CD4-positive, alpha-beta T cell (primary cell): ENCODE data around the gene TMED8. TPM values are rescaled to one million over a fixed set of nuclear protein-coding genes. Genes with fewer than 3 reads are reported as not detected.

Experiments used
- ATAC-seq: fragments of 200-7000 bp; cut with Tn5 transposase; one replicate; pipeline ENCODE4 v1.10.0; 2022; ENCODE audit warnings: mild to moderate bottlenecking; ENCODE audit not compliant: poor library complexity
- CTCF ChIA-PET: fragments of 350-600 bp; sonication (Branson Sonifier 250); formaldehyde crosslinking; loops from one replicate; lab custom pipeline; 2021; ENCODE audit warnings: antibody characterized with exemption, inconsistent platforms; lab: Charles Lee
- POLR2A ChIA-PET: fragments of 350-600 bp; sonication (Branson Sonifier 250); formaldehyde crosslinking; loops from one replicate; lab custom pipeline; 2021; ENCODE audit warnings: antibody characterized with exemption, inconsistent platforms; lab: Charles Lee
- DNase-seq, 14 experiments: peaks; one replicate each; pipeline ENCODE4 v3.0.0-alpha.2; 2013 to 2020; ENCODE audit warnings: mixed read lengths in 2 of 14
- H3K27ac ChIP-seq, 2 donors: one replicate each; pipeline versions ENCODE4 v1.5.1 to v1.7.0; 2013; ENCODE audit warnings: low read length in 2 of 2, low read depth in 1 of 2, mild to moderate bottlenecking in 1 of 2
- H3K27me3 ChIP-seq, 2 experiments: 1 replicate in 1 of 2; 2 replicates in 1 of 2; pipeline versions ENCODE4 v1.6.1 to v1.7.0; 2013; ENCODE audit warnings: low read length in 2 of 2, control low read depth in 1 of 2, mild to moderate bottlenecking in 1 of 2, moderate library complexity in 1 of 2; ENCODE audit not compliant: insufficient read depth in 2 of 2, control insufficient read depth in 1 of 2
- H3K36me3 ChIP-seq: one replicate; pipeline ENCODE4 v1.6.1; 2013; ENCODE audit warnings: low read length, control low read depth; ENCODE audit not compliant: insufficient read depth
- H3K4me1 ChIP-seq: one replicate; pipeline ENCODE4 v1.6.1; 2013; ENCODE audit warnings: low read length, control low read depth; ENCODE audit not compliant: insufficient read depth
- H3K4me3 ChIP-seq: one replicate; pipeline ENCODE4 v1.5.1; 2013; ENCODE audit warnings: mild to moderate bottlenecking, low read length, moderate library complexity
- H3K9me3 ChIP-seq, 2 experiments: 1 replicate in 1 of 2; 2 replicates in 1 of 2; pipeline versions ENCODE4 v1.6.1 to v1.7.0; 2013; ENCODE audit warnings: low read length in 2 of 2, mild to moderate bottlenecking in 2 of 2, control low read depth in 1 of 2, moderate library complexity in 1 of 2; ENCODE audit not compliant: control insufficient read depth in 1 of 2, insufficient read depth in 1 of 2
- H3K27ac Mint-ChIP-seq: one replicate; pipeline ENCODE4 v1.8.0; 2020; ENCODE audit warnings: mixed read lengths
- H3K27me3 Mint-ChIP-seq: one replicate; pipeline ENCODE4 v1.8.0; 2021; ENCODE audit warnings: mixed read lengths
- H3K36me3 Mint-ChIP-seq: one replicate; pipeline ENCODE4 v1.8.0; 2021; ENCODE audit warnings: low read depth, mixed read lengths
- H3K4me1 Mint-ChIP-seq: one replicate; pipeline ENCODE4 v1.8.0; 2021; ENCODE audit warnings: low read depth, mixed read lengths
- H3K4me3 Mint-ChIP-seq: one replicate; pipeline ENCODE4 v1.8.0; 2020; ENCODE audit warnings: mild to moderate bottlenecking, mixed read lengths
- H3K9me3 Mint-ChIP-seq: one replicate; pipeline ENCODE4 v1.8.0; 2020; ENCODE audit warnings: mixed read lengths
- CTCF ChIP-seq: fragments of 200-600 bp; IDR thresholded peaks from one replicate; pipeline ENCODE4 v1.8.0; 2022; ENCODE audit warnings: antibody characterized with exemption, mild to moderate bottlenecking
- intact Hi-C, 2 experiments: fragments of 100-400 bp; cut with DNase I in 1 of 2; cut with micrococcal nuclease in 1 of 2; formaldehyde crosslinking; loops; one replicate each; pipeline versions ENCODE4 v1.15.1 to v1.9.0; 2023 to 2025; cut with DNase I, micrococcal nuclease
- total RNA-seq, 174 experiments: library from RNA in 2 of 174; stranded (reverse) in 2 of 174; gene quantifications; one replicate each; pipeline ENCODE4 v1.2.3 and lab custom pipeline; 2021 to 2026

Gene TMED8
- total RNA-seq, 2 experiments from 2014 or later: 4.9 to 5.1 TPM

GRCh38 chr14:77335576-77335975 is 41.3 kb downstream of the TMED8 start:
- peaks cover 7% of the 10 kb centered on the region for H3K36me3 Mint-ChIP-seq
- ATAC-seq: no peak
- H3K27ac Mint-ChIP-seq: no peak overlapping the region
- intact Hi-C loops: no loop called here
- Histone ChIP-seq H3K4me1 (no peaks in the 10 kb centered on the region), H3K9me3 (no peaks in the 10 kb centered on the region), H3K36me3 (peaks cover 10% of the 10 kb centered on the region), H3K4me3 (no peak overlapping the region), H3K27ac (no peak overlapping the region), H3K27me3 (no peaks in the 10 kb centered on the region)
- no peak for TF ChIP-seq CTCF
- no peaks in the 10 kb centered on the region for H3K27me3 Mint-ChIP-seq
- no peaks in the 10 kb centered on the region for H3K9me3 Mint-ChIP-seq
- no peak for DNase-seq
- ChIA-PET POLR2A (no interaction called here), CTCF (no interaction called here)
- no peaks in the 10 kb centered on the region for H3K4me1 Mint-ChIP-seq
- no peak overlapping the region for H3K4me3 Mint-ChIP-seq

GRCh38 chr14:77329872-77330271 is 47.0 kb downstream of the TMED8 start:
- CTCF ChIA-PET: no interaction called here
- ATAC-seq (no peak), DNase-seq (no peak)
- H3K9me3 ChIP-seq: no peaks in the 10 kb centered on the region
- H3K4me1 ChIP-seq: no peaks in the 10 kb centered on the region
- Mint-ChIP-seq H3K4me3 (no peak overlapping the region), H3K27ac (no peak overlapping the region), H3K36me3 (no peaks in the 10 kb centered on the region), H3K27me3 (no peaks in the 10 kb centered on the region), H3K4me1 (no peaks in the 10 kb centered on the region), H3K9me3 (no peaks in the 10 kb centered on the region)
- intact Hi-C loops: no loop called here
- TF ChIP-seq CTCF: no peak
- no peaks in the 10 kb centered on the region for H3K36me3 ChIP-seq
- POLR2A ChIA-PET: interaction anchor here (1.5 kb wide), 1 partner anchor 47 kb away, joined by 4 read pairs; the partner anchor contains the start of genes SAMD15 and TMED8
- no peaks in the 10 kb centered on the region for H3K27me3 ChIP-seq
- no peak overlapping the region for H3K4me3 ChIP-seq
- H3K27ac ChIP-seq: no peak overlapping the region

- intact Hi-C loops: no loop called here
- Histone ChIP-seq H3K9me3 (no peaks in the 10 kb centered on the region), H3K27ac (no peak overlapping the region), H3K27me3 (no peaks in the 10 kb centered on the region), H3K4me1 (peaks cover 8% of the 10 kb centered on the region), H3K36me3 (no peaks in the 10 kb centered on the region), H3K4me3 (no peak overlapping the region)
- ChIA-PET POLR2A (no interaction called here), CTCF (no interaction called here)
- H3K36me3 Mint-ChIP-seq: no peaks in the 10 kb centered on the region
- H3K27me3 Mint-ChIP-seq: no peaks in the 10 kb centered on the region
- no peaks in the 10 kb centered on the region for H3K9me3 Mint-ChIP-seq
- H3K4me3 Mint-ChIP-seq: no peak overlapping the region
- no peak for DNase-seq
- no peak for ATAC-seq
- H3K27ac Mint-ChIP-seq: no peak overlapping the region
- H3K4me1 Mint-ChIP-seq: peaks cover 6% of the 10 kb centered on the region
- TF ChIP-seq CTCF: no peak
Observed at GRCh38 chr14:77327111-77327510, 49.8 kb downstream of the TMED8 start.
